ENCODE data around the gene MYCBPAP.
A peak's percentile ranks its signal among the peaks of the same experiment; 100 is the strongest.

The MYCBPAP gene

GRCh38 chr17:50537721-50538548, 29.7 kb downstream of the MYCBPAP start:
- DNase-seq = no peak

GRCh38 chr17:50538549-50539410, 30.5 kb downstream of the MYCBPAP start:
- DNase-seq = no peak

- DNase-seq = no peak
Observed at GRCh38 chr17:50539762-50540559, 31.7 kb downstream of the MYCBPAP start.

- DNase-seq = no peak
Observed at GRCh38 chr17:50540560-50541401, 32.5 kb downstream of the MYCBPAP start.

GRCh38 chr17:50541402-50541715, 33.1 kb downstream of the MYCBPAP start:
- DNase-seq = no peak

- DNase-seq = peak; percentile 84
Observed at GRCh38 chr17:50541716-50542688, 33.8 kb downstream of the MYCBPAP start.

GRCh38 chr17:50542795-50543774, 34.8 kb downstream of the MYCBPAP start:
- no peak for DNase-seq

GRCh38 chr17:50544516-50544915, 36.3 kb downstream of the MYCBPAP start:
- no peak for DNase-seq

- no peak for DNase-seq
Observed at GRCh38 chr17:50545311-50545710, 37.1 kb downstream of the MYCBPAP start.

GRCh38 chr17:50546701-50547034, 38.4 kb downstream of the MYCBPAP start:
- no peak for DNase-seq

- DNase-seq = peak; percentile 91
Observed at GRCh38 chr17:50547035-50547735, 38.9 kb downstream of the MYCBPAP start, which contains the start of gene SPATA20. SPATA20 (plus strand) TSS chr17:50547174; CDS start chr17:50547209, 35 bp downstream.

GRCh38 chr17:50547736-50548083, 39.5 kb downstream of the MYCBPAP start:
- DNase-seq = no peak

- no peak for DNase-seq
Observed at GRCh38 chr17:50548831-50549230, 40.6 kb downstream of the MYCBPAP start.

- no peak for DNase-seq
Observed at GRCh38 chr17:50549256-50549941, 41.2 kb downstream of the MYCBPAP start.

GRCh38 chr17:50549969-50550368, 41.7 kb downstream of the MYCBPAP start:
- DNase-seq = no peak

GRCh38 chr17:50550661-50551432, 42.6 kb downstream of the MYCBPAP start:
- DNase-seq = peak; percentile 52

- no peak for DNase-seq
Observed at GRCh38 chr17:50551433-50551815, 43.2 kb downstream of the MYCBPAP start.

- DNase-seq = no peak
Observed at GRCh38 chr17:50551884-50552283, 43.6 kb downstream of the MYCBPAP start.

Data from NCI-H1436 (cell line).